HCT116 (cell line): ENCODE results near the gene DNAJC25. TPM values are rescaled to one million over a fixed set of nuclear protein-coding genes. Genes with fewer than 3 reads are reported as not detected.
"Not testable (repeated sequence)": the region's sequence is repeated elsewhere in the genome, so short reads cannot be mapped to it uniquely, and the experiment has no call there.

ENCODE experiments used
- ATAC-seq: fragments of 200-7000 bp; cut with Tn5 transposase; 2 replicates; pipeline ENCODE4 v1.9.1; 2020; ENCODE audit warnings: mild to moderate bottlenecking, moderate library complexity
- BruUV-seq: library from RNA; stranded (reverse); fragments of 400-500 nt; replicated peaks from 2 replicates; lab custom pipeline; 2021; lab: Mats Ljungman, UMichigan
- CTCF ChIA-PET: fragments of 300-600 bp; sonication (Branson Sonifier 250); formaldehyde crosslinking; loops from one replicate; lab custom pipeline; 2021; ENCODE audit warnings: antibody characterized with exemption; lab: Charles Lee
- POLR2A ChIA-PET: fragments of 300-600, 350-600 bp; sonication (Branson Sonifier 250); formaldehyde crosslinking; loops from one replicate; lab custom pipeline; 2021; ENCODE audit warnings: antibody characterized with exemption; lab: Charles Lee
- RAD21 ChIA-PET, 2 experiments: fragments of 300-600 bp; sonication (Branson Sonifier 250); formaldehyde crosslinking; loops; one replicate each; lab custom pipeline; 2023; ENCODE audit warnings: low total read pairs in 2 of 2; ENCODE audit not compliant: uncharacterized antibody in 2 of 2, unreplicated experiment in 2 of 2, low non-redundant PET in 1 of 2; lab: Charles Lee
- DNase-seq: peaks from one replicate; pipeline ENCODE4 v3.0.0-alpha.2; 2010; ENCODE audit warnings: low read depth, low spot score
- H2AFZ ChIP-seq: fragments of 200-600 bp; shearing (Covaris generic), sonication (generic); 2 replicates; pipeline ENCODE4 v1.6.1; 2017; ENCODE audit warnings: low read depth, mixed run types, mixed read lengths, antibody characterized with exemption, low read length; ENCODE audit not compliant: poor library complexity, severe bottlenecking
- H3K27ac ChIP-seq: 2 replicates; pipeline ENCODE4 v1.5.1; 2012; ENCODE audit warnings: low read depth, low read length
- H3K27me3 ChIP-seq: fragments of 200-600 bp; sonication (generic); 2 replicates; pipeline ENCODE4 v1.6.1; 2016; ENCODE audit warnings: mixed run types, low read length, mixed read lengths; ENCODE audit not compliant: insufficient read depth
- H3K36me3 ChIP-seq, 2 experiments: fragments of 200-500 bp in 1 of 2; fragments of 200-600 bp in 1 of 2; sonication (Bioruptor generic) in 1 of 2; sonication (generic) in 1 of 2; 2 replicates each; pipeline versions ENCODE4 v1.5.1 to v1.6.1; 2014 to 2016; ENCODE audit warnings: low read length in 2 of 2, inconsistent platforms in 1 of 2, mixed read lengths in 1 of 2, mixed run types in 1 of 2; ENCODE audit not compliant: insufficient read depth in 2 of 2, control insufficient read depth in 1 of 2
- H3K4me1 ChIP-seq, 2 experiments: fragments of 200-600 bp in 1 of 2; sonication (generic) in 1 of 2; 2 replicates each; pipeline versions ENCODE4 v1.5.1 to v1.6.1; 2012 to 2017; ENCODE audit warnings: low read length in 2 of 2, inconsistent platforms in 1 of 2, mild to moderate bottlenecking in 1 of 2, mixed read lengths in 1 of 2, mixed run types in 1 of 2, moderate library complexity in 1 of 2; ENCODE audit not compliant: insufficient read depth in 2 of 2, control insufficient read depth in 1 of 2
- H3K4me2 ChIP-seq: fragments of 200-600 bp; sonication (generic); 2 replicates; pipeline ENCODE4 v1.6.1; 2017; ENCODE audit warnings: mixed run types, low read length, mixed read lengths
- H3K4me3 ChIP-seq, 2 experiments: fragments of 200-600 bp in 1 of 2; sonication (generic) in 1 of 2; replicated peaks in 1 of 2; 2 replicates each; pipeline ENCODE4 v1.5.1; 2011 to 2016; ENCODE audit warnings: low read length in 2 of 2, control low read depth in 1 of 2, low read depth in 1 of 2, mild to moderate bottlenecking in 1 of 2, mixed read lengths in 1 of 2, mixed run types in 1 of 2
- H3K79me2 ChIP-seq: fragments of 200-600 bp; sonication (generic); 2 replicates; pipeline ENCODE4 v1.6.1; 2017; ENCODE audit warnings: mild to moderate bottlenecking, mixed run types, low read length, moderate library complexity, mixed read lengths; ENCODE audit not compliant: insufficient read depth
- H3K9ac ChIP-seq: fragments of 200-600 bp; sonication (generic); 2 replicates; pipeline ENCODE4 v1.6.1; 2016; ENCODE audit warnings: low read length, mixed read lengths
- H3K9me2 ChIP-seq: fragments of 200-600 bp; sonication (generic), shearing (Covaris generic); 2 replicates; pipeline ENCODE4 v1.6.1; 2017; ENCODE audit warnings: mixed run types, mild to moderate bottlenecking, moderate library complexity; ENCODE audit not compliant: insufficient read depth
- H3K9me3 ChIP-seq, 2 experiments: fragments of 200-500 bp in 1 of 2; fragments of 200-600 bp in 1 of 2; sonication (Bioruptor generic) in 1 of 2; sonication (generic) in 1 of 2; 2 replicates each; pipeline ENCODE4 v1.6.1; 2014 to 2017; ENCODE audit warnings: low read length in 2 of 2, mixed read lengths in 2 of 2, inconsistent platforms in 1 of 2, low read depth in 1 of 2, mild to moderate bottlenecking in 1 of 2, mixed run types in 1 of 2, moderate library complexity in 1 of 2; ENCODE audit not compliant: control insufficient read depth in 1 of 2, insufficient read depth in 1 of 2
- H4K20me1 ChIP-seq: fragments of 200-600 bp; sonication (generic), shearing (Covaris generic); 2 replicates; pipeline ENCODE4 v1.6.1; 2017; ENCODE audit warnings: mixed run types, mild to moderate bottlenecking, moderate library complexity; ENCODE audit not compliant: insufficient read depth
- CBX3 ChIP-seq: IDR thresholded peaks from 2 replicates; pipeline ENCODE4 v1.6.1; 2012; ENCODE audit warnings: low read depth
- CEBPB ChIP-seq: IDR thresholded peaks from 2 replicates; pipeline ENCODE4 v1.6.1; 2012; ENCODE audit warnings: low read depth
- EGR1 ChIP-seq: IDR thresholded peaks from 2 replicates; pipeline ENCODE4 v1.6.1; 2012; ENCODE audit warnings: low read depth
- ELF1 ChIP-seq: IDR thresholded peaks from 2 replicates; pipeline ENCODE4 v1.6.1; 2012; ENCODE audit warnings: low read depth, borderline replicate concordance
- EZH2 ChIP-seq: fragments of 200-600 bp; sonication (generic); IDR thresholded peaks from 2 replicates; pipeline ENCODE4 v1.6.1; 2017; ENCODE audit warnings: antibody characterized with exemption, mixed run types
- FOSL1 ChIP-seq: IDR thresholded peaks from 2 replicates; pipeline ENCODE4 v1.6.1; 2012; ENCODE audit warnings: low read depth
- JUND ChIP-seq: IDR thresholded peaks from 2 replicates; pipeline ENCODE4 v1.6.1; 2012
- POLR2AphosphoS5 ChIP-seq: IDR thresholded peaks from 2 replicates; pipeline ENCODE4 v1.6.1; 2011; ENCODE audit warnings: mild to moderate bottlenecking, low read depth, low read length, moderate library complexity
- RAD21 ChIP-seq: IDR thresholded peaks from 2 replicates; pipeline ENCODE4 v1.6.1; 2012; ENCODE audit warnings: low read depth, mild to moderate bottlenecking
- TCF7L2 ChIP-seq: IDR thresholded peaks from 2 replicates; pipeline ENCODE4 v1.7.0; 2011; ENCODE audit warnings: borderline replicate concordance, inconsistent platforms; ENCODE audit not compliant: insufficient read depth, insufficient read length; ENCODE audit errors: extremely low read depth
- YY1 ChIP-seq: IDR thresholded peaks from 2 replicates; pipeline ENCODE4 v1.6.1; 2011; ENCODE audit warnings: low read length, low read depth, moderate library complexity, mild to moderate bottlenecking; ENCODE audit not compliant: insufficient replicate concordance; ENCODE audit errors: extremely low read depth
- intact Hi-C: fragments of 100-400 bp; cut with micrococcal nuclease; formaldehyde crosslinking; loops from 2 replicates; pipeline ENCODE4 v1.10.0; 2022
- total RNA-seq: library from RNA; stranded (reverse); gene quantifications from one replicate; pipeline ENCODE4 v1.2.1, GENCODE V29; 2021; ENCODE audit not compliant: unreplicated experiment
- TF ChIP-seq, protein P1 (sequence below): IDR thresholded peaks from 2 replicates; pipeline ENCODE4 v1.6.1; 2012; ENCODE audit warnings: low read depth
- TF ChIP-seq, protein P2 (sequence below): IDR thresholded peaks from 2 replicates; pipeline ENCODE4 v1.6.1; 2012
- TF ChIP-seq, protein P3 (sequence below): IDR thresholded peaks from 2 replicates; pipeline ENCODE4 v1.6.1; 2012

The DNAJC25 gene
- total RNA-seq, 1 experiment from 2014 or later, result 7.1 TPM

DNA sequence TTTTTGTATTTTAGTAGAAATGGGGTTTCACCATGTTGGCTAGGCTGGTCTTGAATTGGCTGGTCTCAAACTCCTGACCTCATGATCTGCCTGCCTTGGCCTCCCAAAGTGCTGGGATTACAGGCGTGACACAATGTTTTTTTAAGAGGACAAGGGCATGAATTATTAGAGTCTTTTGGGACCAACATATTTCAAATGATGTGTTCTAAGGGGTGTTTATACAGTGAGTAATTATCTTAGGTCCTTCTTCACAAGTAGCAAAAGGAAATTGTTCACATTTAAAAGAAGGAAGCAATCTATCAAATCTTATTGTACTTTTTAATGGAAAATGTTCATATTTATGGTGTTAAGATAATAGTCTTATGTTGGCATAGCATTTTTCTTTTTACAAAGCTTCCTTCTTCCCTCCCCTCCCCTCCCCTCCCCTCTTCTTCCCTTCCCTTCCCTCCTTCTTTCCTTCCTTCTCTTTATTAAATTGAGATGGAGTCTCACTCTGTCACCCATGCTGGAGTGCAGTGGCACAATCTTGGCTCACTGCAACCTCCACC lies 37.0 kb downstream of the DNAJC25 start:
- Histone ChIP-seq H3K36me3 (peaks cover 6% of the 10 kb centered on the region in 2 experiments; a peak in 3 of 4 replicates), H3K79me2 (peaks cover 22% of the 10 kb centered on the region; the same call in 1 of the 2 replicates), H4K20me1 (no peaks in the 10 kb centered on the region), H3K4me2 (no peak overlapping the region)
- RAD21 ChIA-PET, result no interaction called here
- TF ChIP-seq RAD21 (no peak), EGR1 (no peak), EZH2 (no peak), ELF1 (no peak), CEBPB (no peak), CBX3 (no peak), POLR2AphosphoS5 (no peak), FOSL1 (no peak), YY1 (no peak), JUND (no peak), TCF7L2 (no peak)
- TF ChIP-seq, protein P1, sequence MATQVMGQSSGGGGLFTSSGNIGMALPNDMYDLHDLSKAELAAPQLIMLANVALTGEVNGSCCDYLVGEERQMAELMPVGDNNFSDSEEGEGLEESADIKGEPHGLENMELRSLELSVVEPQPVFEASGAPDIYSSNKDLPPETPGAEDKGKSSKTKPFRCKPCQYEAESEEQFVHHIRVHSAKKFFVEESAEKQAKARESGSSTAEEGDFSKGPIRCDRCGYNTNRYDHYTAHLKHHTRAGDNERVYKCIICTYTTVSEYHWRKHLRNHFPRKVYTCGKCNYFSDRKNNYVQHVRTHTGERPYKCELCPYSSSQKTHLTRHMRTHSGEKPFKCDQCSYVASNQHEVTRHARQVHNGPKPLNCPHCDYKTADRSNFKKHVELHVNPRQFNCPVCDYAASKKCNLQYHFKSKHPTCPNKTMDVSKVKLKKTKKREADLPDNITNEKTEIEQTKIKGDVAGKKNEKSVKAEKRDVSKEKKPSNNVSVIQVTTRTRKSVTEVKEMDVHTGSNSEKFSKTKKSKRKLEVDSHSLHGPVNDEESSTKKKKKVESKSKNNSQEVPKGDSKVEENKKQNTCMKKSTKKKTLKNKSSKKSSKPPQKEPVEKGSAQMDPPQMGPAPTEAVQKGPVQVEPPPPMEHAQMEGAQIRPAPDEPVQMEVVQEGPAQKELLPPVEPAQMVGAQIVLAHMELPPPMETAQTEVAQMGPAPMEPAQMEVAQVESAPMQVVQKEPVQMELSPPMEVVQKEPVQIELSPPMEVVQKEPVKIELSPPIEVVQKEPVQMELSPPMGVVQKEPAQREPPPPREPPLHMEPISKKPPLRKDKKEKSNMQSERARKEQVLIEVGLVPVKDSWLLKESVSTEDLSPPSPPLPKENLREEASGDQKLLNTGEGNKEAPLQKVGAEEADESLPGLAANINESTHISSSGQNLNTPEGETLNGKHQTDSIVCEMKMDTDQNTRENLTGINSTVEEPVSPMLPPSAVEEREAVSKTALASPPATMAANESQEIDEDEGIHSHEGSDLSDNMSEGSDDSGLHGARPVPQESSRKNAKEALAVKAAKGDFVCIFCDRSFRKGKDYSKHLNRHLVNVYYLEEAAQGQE, result no peak
- TF ChIP-seq, protein P2, sequence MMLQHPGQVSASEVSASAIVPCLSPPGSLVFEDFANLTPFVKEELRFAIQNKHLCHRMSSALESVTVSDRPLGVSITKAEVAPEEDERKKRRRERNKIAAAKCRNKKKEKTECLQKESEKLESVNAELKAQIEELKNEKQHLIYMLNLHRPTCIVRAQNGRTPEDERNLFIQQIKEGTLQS, result no peak
- TF ChIP-seq, protein P3, sequence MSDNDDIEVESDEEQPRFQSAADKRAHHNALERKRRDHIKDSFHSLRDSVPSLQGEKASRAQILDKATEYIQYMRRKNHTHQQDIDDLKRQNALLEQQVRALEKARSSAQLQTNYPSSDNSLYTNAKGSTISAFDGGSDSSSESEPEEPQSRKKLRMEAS, result no peak
- TF ChIP-seq, all 23 proteins: peak for 0
- Histone ChIP-seq H3K4me3 (no peak overlapping the region), H3K9me3 (no peaks in the 10 kb centered on the region), H3K27me3 (no peaks in the 10 kb centered on the region), H3K4me1 (peaks cover 4% of the 10 kb centered on the region in 2 experiments; a peak in 3 of 4 replicates), H3K9ac (no peak overlapping the region), H2AFZ (no peak overlapping the region), H3K9me2 (no peaks in the 10 kb centered on the region), H3K27ac (no peak overlapping the region)
- intact Hi-C loops, result no loop called here
- ATAC-seq, result no peak
- ChIA-PET CTCF (no interaction called here), POLR2A (no interaction called here)
- DNase-seq, result no peak
- no TSS peak for BruUV-seq

DNA sequence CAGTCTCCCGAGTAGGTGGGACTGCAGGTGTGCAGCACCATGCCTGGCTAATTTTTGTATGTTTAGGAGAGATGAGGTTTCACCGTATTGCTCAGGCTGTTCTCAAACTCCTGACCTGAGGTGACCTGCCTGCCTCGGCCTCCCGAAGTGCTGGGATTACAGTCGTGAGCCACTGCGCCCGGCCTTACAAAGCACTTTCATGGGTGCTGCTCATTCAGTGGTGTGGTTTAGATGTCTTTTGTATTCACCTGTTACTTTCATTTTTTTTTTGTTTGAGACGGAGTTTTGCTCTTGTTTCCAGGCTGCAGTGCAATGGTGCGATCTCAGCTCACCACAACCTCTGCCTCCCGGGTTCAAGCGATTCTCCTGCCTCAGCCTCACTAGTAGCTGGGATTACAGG lies 37.5 kb downstream of the DNAJC25 start:
- H3K27me3 ChIP-seq, H3K36me3 ChIP-seq, H3K4me3 ChIP-seq, H3K4me1 ChIP-seq, H3K4me2 ChIP-seq, DNase-seq, H3K9me3 ChIP-seq, H3K9ac ChIP-seq, ATAC-seq, H2AFZ ChIP-seq, H3K9me2 ChIP-seq, POLR2A ChIA-PET, intact Hi-C loops, RAD21 ChIA-PET, BruUV-seq, H4K20me1 ChIP-seq, H3K27ac ChIP-seq, CTCF ChIA-PET: not testable (repeated sequence)
- peaks cover 17% of the 10 kb centered on the region; the same call in 1 of the 2 replicates for H3K79me2 ChIP-seq
